HG03342 (cell line): Measurements from ENCODE around the gene PMEPA1.

Source experiments
- ATAC-seq: cut with Tn5 transposase; IDR thresholded peaks from one replicate; pipeline ENCODE4 v1.9.1; 2021; ENCODE audit warnings: mild to moderate bottlenecking, moderate library complexity; ENCODE audit not compliant: unreplicated experiment

Gene PMEPA1

GRCh38 chr20:57663241-57663640, 46.6 kb downstream of the PMEPA1 start:
- ATAC-seq = no peak

- ATAC-seq = no peak
Observed at GRCh38 chr20:57662456-57663240, 47.2 kb downstream of the PMEPA1 start.

GRCh38 chr20:57661746-57662455, 47.9 kb downstream of the PMEPA1 start:
- no peak for ATAC-seq

- no peak for ATAC-seq
Observed at GRCh38 chr20:57660922-57661745, 48.7 kb downstream of the PMEPA1 start.

GRCh38 chr20:57660181-57660921, 49.5 kb downstream of the PMEPA1 start:
- ATAC-seq = no peak

DNA sequence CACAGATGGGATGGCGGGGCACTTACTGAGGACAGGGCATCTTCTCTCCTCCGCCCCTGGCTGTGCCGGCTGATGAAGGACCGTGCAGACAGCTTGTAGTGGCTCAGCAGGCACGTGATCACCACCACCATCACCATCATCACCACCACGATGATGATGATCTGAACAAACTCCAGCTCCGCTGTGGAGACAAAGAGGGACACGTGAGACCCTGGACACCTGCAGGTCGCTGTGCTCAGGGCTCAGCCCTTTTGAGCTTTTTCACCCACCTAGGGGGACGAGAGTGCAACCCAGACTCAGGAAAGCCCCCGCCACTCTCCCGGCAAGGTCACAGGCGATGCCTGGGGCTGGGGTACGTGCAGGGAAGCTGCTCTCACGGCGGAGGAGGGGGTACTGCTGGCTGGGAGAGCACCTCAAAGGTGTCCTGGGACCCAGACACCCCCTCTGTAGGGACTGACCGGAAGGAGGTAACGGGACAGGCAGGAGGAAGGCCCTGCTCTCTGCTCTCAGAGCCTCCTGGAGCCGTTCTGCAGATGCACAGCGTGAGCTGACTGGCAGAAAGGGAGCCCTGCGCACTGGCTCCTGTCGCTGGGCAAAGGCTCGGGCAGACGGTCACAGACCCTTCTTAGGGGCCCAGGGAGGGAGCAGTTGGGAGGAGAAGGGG, 50.2 kb downstream of the PMEPA1 start:
- ATAC-seq = no peak

GRCh38 chr20:57658833-57659516, 50.8 kb downstream of the PMEPA1 start:
- no peak for ATAC-seq

GRCh38 chr20:57658447-57658832, 51.4 kb downstream of the PMEPA1 start:
- ATAC-seq = no peak

DNA sequence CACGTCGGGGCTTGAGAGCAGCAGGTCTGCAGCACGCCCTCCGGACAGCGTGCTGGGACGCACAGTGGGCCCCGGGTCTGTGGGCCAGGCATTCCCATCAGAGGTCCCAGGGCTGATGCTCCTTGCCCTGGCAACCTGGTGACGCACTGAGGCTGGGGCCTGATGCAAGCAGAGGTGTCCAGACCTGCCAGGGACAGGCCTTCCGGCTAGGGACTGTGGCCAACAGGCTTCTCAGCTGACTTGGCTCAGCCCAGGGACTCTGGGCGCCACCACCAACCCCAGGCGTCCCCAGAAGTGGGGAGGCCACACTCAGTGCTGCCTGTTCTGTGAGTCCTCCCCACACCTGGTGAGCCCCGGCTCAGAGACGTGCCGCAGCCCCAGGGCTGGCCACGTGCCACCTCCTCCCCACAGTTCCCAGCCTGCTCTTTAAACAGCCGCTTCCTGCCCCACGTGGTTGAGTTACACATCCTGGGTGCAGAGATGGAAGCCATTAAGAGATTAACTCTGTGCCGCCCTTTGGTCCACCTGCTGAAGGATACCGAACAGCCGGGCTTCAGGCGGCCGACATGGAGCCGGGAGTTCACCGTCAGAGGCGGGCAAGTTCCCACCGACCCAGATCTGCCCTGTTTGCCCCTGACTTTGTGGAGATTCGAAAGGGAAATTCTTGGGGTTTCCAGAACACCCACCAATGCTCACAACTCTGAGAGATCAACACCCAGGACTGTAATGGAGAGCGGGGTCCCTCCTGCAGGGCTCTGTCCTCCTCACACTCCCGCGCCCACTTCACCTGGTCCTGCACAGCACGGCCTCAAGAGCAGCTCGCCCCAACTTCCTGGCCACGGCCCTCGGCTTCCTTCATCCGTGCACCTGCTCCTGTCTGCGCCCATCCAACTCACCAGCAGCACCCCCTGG, 52.0 kb downstream of the PMEPA1 start:
- ATAC-seq = no peak

DNA sequence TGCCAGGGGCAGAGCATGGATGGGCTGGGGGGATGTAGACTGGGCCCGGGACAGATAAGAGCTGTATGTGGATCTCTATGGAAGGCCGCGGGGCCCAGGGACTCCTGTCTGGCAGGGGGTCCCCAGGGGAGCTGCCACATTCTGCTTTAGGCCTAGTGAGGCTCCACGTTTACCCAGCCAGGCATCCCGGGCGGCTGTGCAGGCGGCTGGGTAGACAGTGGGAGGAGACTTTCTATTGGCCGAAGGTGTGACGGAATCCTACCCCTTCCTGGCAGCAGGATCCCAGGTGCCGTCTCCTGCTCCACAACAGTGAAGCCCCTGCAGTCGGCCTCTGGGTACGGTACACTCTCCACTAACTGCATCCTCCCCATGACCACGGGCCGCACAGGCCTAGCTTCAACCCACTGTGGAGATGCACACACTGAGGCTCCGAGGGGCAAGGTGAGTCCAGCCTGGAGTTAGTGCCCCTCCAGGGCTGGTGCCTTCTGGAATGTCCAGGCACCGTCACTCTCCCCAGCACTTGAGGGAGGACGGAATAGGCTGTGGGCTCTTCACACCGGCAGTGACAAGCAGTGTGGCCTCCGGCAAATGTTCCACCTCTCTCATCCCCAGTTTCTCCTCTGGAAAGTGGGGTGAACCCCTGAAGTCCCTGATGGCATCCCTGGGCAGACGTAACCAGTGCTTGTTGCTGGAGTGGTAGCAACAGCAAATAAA, 52.8 kb downstream of the PMEPA1 start:
- no peak for ATAC-seq

DNA sequence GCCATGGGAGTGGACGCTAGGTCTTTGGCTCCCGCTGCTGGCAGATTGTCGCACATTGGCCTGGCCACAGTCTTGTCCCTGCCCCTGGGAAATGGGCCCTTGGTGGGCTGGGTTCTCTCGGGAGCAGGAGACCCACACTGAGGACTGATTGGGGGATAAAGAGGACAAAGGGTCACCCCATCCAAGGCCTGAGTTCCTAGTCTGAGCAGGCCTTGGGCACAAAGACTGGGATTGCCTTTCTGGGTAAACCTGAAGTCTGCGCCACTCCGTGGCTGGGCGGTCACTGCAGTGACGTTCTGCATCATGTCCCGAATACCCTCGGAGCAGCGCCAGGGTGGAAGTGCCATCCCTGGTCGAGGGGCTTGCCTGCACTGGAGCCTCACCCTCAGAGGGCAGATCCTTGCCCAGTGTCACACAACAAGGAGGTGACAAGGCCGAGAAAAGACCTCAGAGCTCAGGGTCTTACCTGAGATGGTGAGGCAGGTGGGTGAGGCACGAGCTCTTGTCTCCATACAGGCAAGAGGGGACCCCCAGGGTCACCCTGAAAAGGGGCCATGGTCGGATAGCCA, 53.5 kb downstream of the PMEPA1 start:
- no peak for ATAC-seq

- ATAC-seq = no peak
Observed at GRCh38 chr20:57655809-57656155, 54.0 kb downstream of the PMEPA1 start.

GRCh38 chr20:57654998-57655808, 54.6 kb downstream of the PMEPA1 start:
- no peak for ATAC-seq

DNA sequence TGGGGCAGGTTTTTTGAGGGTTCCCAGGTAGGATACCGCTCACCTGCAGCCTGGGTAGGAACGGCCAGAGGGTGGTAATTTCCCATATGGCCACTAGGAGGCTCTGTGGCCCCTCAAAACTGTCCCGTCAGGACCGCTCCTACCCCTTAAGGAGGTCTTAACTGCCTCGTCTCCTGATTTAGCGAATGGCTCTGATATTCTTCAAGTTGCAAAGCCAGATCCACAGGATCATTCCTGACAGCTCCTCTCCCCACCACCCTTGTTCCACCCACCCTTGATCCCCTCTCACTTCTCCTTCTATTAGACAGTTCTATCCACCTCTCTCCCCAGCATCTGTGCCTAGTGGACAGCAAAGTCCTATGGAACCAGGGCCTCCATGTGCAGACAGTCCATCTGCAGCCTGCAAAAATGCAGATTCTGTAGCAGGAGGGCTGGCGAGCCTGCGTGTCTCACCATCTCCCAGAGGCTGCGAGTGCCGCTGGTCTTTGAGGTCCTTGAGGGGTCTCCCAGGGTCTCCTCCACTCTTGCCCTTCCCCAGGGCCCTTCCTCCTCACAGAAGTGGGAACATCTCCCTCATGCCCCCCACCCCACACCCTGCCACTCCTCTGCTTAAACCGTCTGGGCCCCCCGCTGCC, 55.3 kb downstream of the PMEPA1 start:
- ATAC-seq = peak; percentile 74

- ATAC-seq = no peak
Observed at GRCh38 chr20:57653910-57654309, 55.9 kb downstream of the PMEPA1 start.

DNA sequence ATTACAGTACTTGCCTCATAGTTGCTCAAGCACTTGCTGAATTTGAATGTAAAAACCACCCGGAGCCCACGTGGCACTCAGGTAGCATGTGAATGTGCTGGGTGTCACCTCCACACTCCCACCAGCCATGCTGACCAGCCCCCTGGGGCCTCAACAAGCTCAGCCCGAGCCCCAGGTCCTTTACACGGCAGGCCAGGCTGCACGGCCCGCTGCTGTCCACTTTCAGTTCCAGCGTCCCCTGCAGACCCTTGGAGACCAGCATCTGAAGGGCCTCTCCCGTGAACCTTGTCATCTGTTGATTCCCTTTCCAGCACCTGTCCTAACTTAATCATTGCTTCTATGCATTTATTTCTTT, 56.3 kb downstream of the PMEPA1 start:
- no peak for ATAC-seq
